ENCODE data around the gene ID1. TPM values are rescaled to one million over a fixed set of nuclear protein-coding genes. Genes with fewer than 3 reads are reported as not detected.
"Not testable (repeated sequence)": the region's sequence is repeated elsewhere in the genome, so short reads cannot be mapped to it uniquely, and the experiment has no call there.

ID1 gene
- total RNA-seq, 3 donors from 2014 or later: 172 to 414 (median 201) TPM

DNA sequence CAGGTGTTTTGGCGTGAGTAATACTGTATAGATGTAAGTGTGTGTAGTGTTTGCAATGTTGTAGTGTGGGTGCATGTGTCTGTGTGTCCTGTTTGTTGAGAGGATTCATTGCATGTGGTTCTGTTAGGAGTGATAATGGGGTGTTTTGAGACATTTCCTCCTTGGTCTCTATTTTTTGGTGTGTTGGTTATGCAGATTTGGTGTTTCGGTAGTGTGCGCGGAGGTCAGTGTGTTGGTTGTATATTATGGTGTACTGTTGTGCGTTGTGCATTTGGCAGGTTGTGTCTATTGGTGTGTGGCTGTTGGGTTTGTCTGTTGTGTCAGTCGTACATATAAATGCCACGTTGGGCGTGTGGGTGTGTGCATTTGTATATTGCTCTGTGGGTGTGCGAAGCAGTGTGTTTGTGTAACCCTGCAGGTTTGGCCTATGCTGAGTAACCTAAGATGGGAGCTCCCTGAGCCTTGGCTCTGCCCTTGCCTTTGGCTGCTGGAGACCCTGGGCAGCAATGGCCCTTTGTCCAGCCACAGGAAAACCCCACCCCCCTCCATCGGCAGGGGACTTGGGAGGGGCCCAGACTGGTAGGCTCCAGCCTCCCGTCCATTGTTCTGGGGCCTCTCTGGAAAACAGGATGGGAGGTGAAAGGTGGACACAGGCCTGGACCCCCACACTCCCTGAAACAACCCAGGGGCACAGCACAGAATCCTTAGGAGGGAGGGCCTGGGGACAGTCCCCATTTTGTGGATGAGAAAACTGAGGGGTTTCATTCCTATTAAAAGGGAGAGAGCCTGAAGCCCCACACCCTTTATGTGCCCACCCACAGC lies 10.3 kb upstream of the ID1 start:
- Histone ChIP-seq H3K4me1 (ENCODE audit: low read depth) (peaks cover 31% of the 10 kb centered on the region), H3K4me3 (no peak overlapping the region), H3K36me3 (ENCODE audit: low read depth) (no peaks in the 10 kb centered on the region), H3K9me3 (no peaks in the 10 kb centered on the region)
- intact Hi-C loops (cut with DNase I, micrococcal nuclease): no loop called here
- ATAC-seq (peak; percentile 26), DNase-seq (peak in 2 of 3 donors; percentile 60 to 63)
- TF ChIP-seq, protein P1, sequence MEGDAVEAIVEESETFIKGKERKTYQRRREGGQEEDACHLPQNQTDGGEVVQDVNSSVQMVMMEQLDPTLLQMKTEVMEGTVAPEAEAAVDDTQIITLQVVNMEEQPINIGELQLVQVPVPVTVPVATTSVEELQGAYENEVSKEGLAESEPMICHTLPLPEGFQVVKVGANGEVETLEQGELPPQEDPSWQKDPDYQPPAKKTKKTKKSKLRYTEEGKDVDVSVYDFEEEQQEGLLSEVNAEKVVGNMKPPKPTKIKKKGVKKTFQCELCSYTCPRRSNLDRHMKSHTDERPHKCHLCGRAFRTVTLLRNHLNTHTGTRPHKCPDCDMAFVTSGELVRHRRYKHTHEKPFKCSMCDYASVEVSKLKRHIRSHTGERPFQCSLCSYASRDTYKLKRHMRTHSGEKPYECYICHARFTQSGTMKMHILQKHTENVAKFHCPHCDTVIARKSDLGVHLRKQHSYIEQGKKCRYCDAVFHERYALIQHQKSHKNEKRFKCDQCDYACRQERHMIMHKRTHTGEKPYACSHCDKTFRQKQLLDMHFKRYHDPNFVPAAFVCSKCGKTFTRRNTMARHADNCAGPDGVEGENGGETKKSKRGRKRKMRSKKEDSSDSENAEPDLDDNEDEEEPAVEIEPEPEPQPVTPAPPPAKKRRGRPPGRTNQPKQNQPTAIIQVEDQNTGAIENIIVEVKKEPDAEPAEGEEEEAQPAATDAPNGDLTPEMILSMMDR (IDR thresholded peaks at IDR 0.05): no peak

DNA sequence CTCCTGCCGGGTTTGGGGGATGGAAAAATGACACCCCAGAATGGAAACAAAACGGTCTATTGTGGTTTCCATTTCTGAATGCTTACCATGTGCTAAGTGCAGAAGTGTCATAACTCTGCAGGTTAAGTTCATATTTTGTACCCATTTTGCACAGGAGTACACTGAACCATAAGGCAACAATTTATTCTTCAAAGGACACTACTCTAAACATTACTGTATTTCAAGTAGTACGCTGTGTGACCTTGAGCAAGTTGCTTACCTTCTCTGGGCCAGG lies 9.8 kb upstream of the ID1 start:
- ATAC-seq (no peak), DNase-seq (no peak)
- intact Hi-C loops (cut with DNase I, micrococcal nuclease): no loop called here
- TF ChIP-seq, protein P1 (IDR thresholded peaks at IDR 0.05): no peak
- Histone ChIP-seq H3K4me1 (ENCODE audit: low read depth) (peaks cover 31% of the 10 kb centered on the region), H3K4me3 (no peak overlapping the region), H3K36me3 (ENCODE audit: low read depth) (no peaks in the 10 kb centered on the region), H3K9me3 (no peaks in the 10 kb centered on the region)

DNA sequence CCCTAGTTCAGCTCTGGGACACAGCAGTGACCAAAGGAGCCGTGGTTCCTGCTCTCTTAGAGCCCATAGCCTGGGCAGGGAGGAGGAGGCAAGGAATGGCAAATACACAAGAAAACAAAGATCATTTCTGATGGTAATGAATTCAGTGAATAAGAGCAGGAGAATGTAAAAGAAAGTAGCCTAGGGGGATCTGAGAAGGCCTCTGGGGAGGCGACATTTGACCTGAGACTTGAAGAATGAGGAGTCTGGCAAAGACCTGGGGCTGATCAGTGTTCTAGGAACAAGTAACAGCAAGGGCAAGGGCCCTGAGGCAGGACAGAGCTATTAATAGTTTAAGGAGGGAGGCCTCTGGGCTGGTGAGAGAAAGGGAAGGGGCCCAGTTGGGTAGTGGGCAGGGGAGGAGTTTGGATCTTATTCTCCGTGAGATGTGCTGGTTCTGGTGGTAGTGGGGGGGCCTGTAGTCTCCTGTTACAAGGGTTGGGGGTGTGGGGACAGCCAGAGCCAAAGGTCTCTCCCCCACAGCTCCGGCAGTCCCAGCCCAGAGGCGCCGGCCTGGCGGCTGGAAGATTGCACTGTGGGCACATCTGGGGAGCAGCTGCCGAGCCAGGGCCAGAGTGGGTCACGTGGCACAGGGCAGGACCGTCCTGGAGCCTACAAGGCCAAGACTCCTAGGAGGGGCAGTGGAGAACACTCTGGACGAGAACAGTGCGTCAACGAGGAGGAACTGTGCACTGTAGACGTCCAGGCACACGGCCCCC lies 9.3 kb upstream of the ID1 start:
- H3K4me3 ChIP-seq: no peak overlapping the region
- no peaks in the 10 kb centered on the region for H3K36me3 ChIP-seq (ENCODE audit: low read depth)
- peak; percentile 62 for ATAC-seq
- peaks cover 31% of the 10 kb centered on the region for H3K4me1 ChIP-seq (ENCODE audit: low read depth)
- TF ChIP-seq, protein P1 (IDR thresholded peaks at IDR 0.05): no peak
- H3K9me3 ChIP-seq: no peaks in the 10 kb centered on the region
- intact Hi-C loops (cut with DNase I, micrococcal nuclease): no loop called here
- peak; percentile 88 to 90 (median 89) for DNase-seq

DNA sequence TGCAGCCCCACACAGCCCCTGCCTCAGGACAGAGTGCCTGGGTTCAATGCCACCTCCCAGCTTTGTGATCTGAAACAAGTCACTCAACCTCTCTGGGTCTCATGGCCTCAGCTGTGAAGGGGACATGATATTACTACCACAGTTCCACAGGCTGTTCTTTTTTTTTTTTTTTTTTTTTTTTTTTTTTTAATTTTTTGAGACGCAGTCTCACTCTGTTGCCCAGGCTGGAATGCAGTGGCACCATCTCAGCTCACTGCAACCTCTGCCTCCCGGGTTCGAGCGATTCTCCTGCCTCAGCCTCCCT lies 8.7 kb upstream of the ID1 start:
- H3K9me3 ChIP-seq; ATAC-seq; intact Hi-C loops (cut with DNase I, micrococcal nuclease); DNase-seq; H3K36me3 ChIP-seq (ENCODE audit: low read depth); H3K4me3 ChIP-seq: not testable (repeated sequence)
- peaks cover 31% of the 10 kb centered on the region for H3K4me1 ChIP-seq (ENCODE audit: low read depth)

DNA sequence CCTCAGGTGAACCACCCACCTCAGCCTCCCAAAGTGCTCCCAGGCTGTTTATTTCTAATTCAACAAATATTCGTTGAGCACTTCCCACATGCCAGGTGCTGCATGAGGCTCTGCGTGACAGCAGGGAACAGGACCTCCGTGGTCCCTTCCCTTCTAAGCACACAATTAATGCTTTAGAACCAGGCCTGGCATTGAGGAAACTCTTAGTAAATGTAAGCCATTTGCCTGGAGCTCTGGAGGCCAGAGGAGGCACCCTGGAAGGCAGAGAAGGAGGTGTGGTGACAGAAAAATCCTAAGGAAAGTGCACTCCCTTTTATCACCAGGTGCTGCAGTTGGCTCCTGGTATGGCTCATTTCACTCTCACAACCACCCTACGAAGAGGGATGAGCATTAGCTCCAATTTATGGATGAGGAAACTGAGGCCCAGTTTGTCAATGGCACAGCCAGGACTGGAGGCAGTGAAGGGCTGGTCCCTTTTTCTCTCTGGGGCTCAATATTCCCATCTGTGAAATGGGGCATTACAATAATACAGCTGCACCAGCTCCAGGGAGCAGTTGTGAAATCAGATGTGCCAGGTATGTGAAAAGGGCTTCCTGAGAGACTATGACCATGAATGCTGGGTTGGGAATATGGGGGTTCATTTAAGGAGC lies 8.1 kb upstream of the ID1 start:
- no peaks in the 10 kb centered on the region for H3K36me3 ChIP-seq (ENCODE audit: low read depth)
- no peaks in the 10 kb centered on the region for H3K9me3 ChIP-seq
- TF ChIP-seq, protein P1 (IDR thresholded peaks at IDR 0.05): no peak
- H3K4me1 ChIP-seq (ENCODE audit: low read depth): peaks cover 31% of the 10 kb centered on the region
- DNase-seq: no peak
- no peak for ATAC-seq
- H3K4me3 ChIP-seq: no peak overlapping the region
- intact Hi-C loops (cut with DNase I, micrococcal nuclease): no loop called here

DNA sequence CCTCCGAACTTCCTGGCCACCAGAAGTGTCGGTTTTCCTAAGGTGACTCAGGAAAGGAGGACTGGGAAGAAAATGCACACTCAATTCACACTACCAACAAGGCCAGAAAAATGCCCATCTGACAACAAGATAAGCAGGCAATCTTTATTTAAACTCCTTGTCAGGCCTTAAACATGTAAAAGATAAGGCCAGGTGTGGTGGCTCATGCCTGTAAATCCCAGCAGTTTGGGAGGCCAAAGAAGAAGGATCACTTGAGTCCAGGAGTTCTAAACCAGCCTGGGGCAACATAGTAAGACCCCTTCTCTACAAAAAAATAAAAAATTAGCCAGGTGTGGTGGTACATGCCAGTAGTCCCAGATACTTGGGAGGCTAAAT lies 7.6 kb upstream of the ID1 start:
- intact Hi-C loops (cut with DNase I, micrococcal nuclease): no loop called here

More for the DNA sequence above, 7.6 kb upstream of the ID1 start:
- Histone ChIP-seq H3K4me1 (ENCODE audit: low read depth) (peaks cover 31% of the 10 kb centered on the region), H3K4me3 (no peak overlapping the region), H3K36me3 (ENCODE audit: low read depth) (no peaks in the 10 kb centered on the region), H3K9me3 (no peaks in the 10 kb centered on the region)
- TF ChIP-seq, protein P1 (IDR thresholded peaks at IDR 0.05): no peak
- DNase-seq (no peak), ATAC-seq (no peak)

Measured in mucosa of descending colon (tissue), 3 donors.